ENCODE data around the gene ITGB4. TPM values are rescaled to one million over a fixed set of nuclear protein-coding genes. Genes with fewer than 3 reads are reported as not detected.
A peak's percentile ranks its signal among the peaks of the same experiment; 100 is the strongest.

ITGB4 gene
- total and polyA plus RNA-seq, 9 of the 15 experiments (the other 6 are each of a cell fraction or from before 2014, with no cell fraction given): 0.05 to 2.8 (median 0.76) TPM; not detected in 3

- peak; percentile 75; the same call in 1 of the 2 replicates for TF ChIP-seq ELK3 (CRISPR knock-in tag; IDR thresholded peaks at IDR 0.05)
- no peak for TF ChIP-seq NCOA2 (IDR thresholded peaks at IDR 0.05; ENCODE audit: partially characterized antibody in 2 of 2)
- no peak for TF ChIP-seq NFRKB (IDR thresholded peaks at IDR 0.05; ENCODE audit: low read depth)
- no peak for TF ChIP-seq KAT8 (IDR thresholded peaks at IDR 0.05; ENCODE audit: low read depth)
- TF ChIP-seq ESRRB (CRISPR knock-in tag; IDR thresholded peaks at IDR 0.05; ENCODE audit: borderline replicate concordance): peak; percentile 82; the same call in 1 of the 2 replicates
- TF ChIP-seq RBM25 (IDR thresholded peaks at IDR 0.05; ENCODE audit: low read depth, low read length, severe bottlenecking): no peak
- TF ChIP-seq HNRNPUL1 (IDR thresholded peaks at IDR 0.05; ENCODE audit: low read length): peak; percentile 91
- no peak for TF ChIP-seq ZNF263 (CRISPR knock-in tag; IDR thresholded peaks at IDR 0.05; ENCODE audit: borderline replicate concordance)
- TF ChIP-seq SAFB2 (IDR thresholded peaks at IDR 0.05; ENCODE audit: borderline replicate concordance, low read depth, low read length, severe bottlenecking): no peak
- TF ChIP-seq E2F3 (CRISPR knock-in tag; IDR thresholded peaks at IDR 0.05): 0 out of 2 replicates have a peak, but pooled peaks have one; percentile 21
- no peak for TF ChIP-seq MYBL2 (IDR thresholded peaks at IDR 0.05; ENCODE audit: low read depth)
- TF ChIP-seq MYBL2 (CRISPR knock-in tag; IDR thresholded peaks at IDR 0.05; ENCODE audit: borderline replicate concordance): no peak
- peak; percentile 82; the same call in 1 of the 2 replicates for TF ChIP-seq ZNF347 (CRISPR knock-in tag; IDR thresholded peaks at IDR 0.05; ENCODE audit: low read depth)
- TF ChIP-seq C11orf30 (IDR thresholded peaks at IDR 0.05; ENCODE audit: low read depth): peak; percentile 80
- no peak; the same call in 1 of the 2 replicates for TF ChIP-seq ZNF780A (CRISPR knock-in tag; IDR thresholded peaks at IDR 0.05)
- peak; percentile 83; the same call in 1 of the 2 replicates for TF ChIP-seq GTF2E2 (tag; IDR thresholded peaks at IDR 0.05)
- TF ChIP-seq SP1 (CRISPR knock-in tag; IDR thresholded peaks at IDR 0.05): peak; percentile 69; the same call in 1 of the 2 replicates
- TF ChIP-seq HDAC1 (IDR thresholded peaks at IDR 0.05): no peak; a peak in 1 of 4 replicates
- TF ChIP-seq E2F8 (IDR thresholded peaks at IDR 0.05; ENCODE audit: low read depth, partially characterized antibody): peak; percentile 76
Measured at GRCh38 chr17:75776386-75777295, 55.4 kb downstream of the ITGB4 start (continued).

All from K562 (cell line).